NCI-H774 (cell line): ENCODE measurements around the gene ABCC1.
"Not testable (repeated sequence)": the region's sequence is repeated elsewhere in the genome, so short reads cannot be mapped to it uniquely, and the experiment has no call there.

ENCODE experiments used
- DNase-seq: peaks from one replicate; lab custom pipeline; 2025; lab: John Stamatoyannopoulos, UW

Gene ABCC1

DNA sequence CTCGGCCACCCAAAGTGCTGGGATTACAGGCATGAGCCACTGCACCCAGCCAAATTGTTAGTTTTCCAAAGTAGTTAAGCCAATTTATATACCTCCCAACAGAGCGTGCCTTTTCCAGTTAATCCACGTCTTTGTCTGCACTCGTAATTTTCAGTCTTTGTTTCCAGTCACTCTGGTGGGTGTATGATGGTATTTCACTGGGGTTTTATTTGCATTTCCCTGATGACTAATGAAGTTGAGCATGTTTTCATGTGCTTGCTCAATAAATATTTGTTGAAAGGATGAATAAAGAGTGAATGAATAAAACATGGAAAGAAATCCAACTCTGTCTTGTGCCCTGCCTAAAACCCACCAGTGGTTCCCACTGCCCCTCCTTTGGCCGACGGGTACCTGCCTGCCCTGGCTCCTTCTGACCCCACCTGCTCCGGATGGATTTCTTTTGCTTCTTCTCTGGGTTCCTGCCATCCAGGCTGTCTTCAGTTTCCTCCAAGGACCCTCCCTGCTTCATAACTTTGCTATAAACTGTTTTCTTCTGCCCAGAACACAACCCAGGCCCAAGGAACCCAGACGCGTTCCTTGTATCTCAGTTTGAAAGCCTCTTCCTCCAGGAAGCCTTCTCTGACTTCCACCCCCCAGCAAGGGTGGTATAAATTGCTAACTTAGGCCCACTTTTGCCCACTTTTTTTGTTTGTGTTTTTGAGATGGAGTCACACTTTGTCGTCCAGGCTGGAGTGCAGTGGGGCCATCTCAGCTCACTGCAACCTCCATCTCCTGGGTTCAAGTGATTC, 3.0 kb upstream of the ABCC1 start:
- peak; percentile 35 for DNase-seq

DNA sequence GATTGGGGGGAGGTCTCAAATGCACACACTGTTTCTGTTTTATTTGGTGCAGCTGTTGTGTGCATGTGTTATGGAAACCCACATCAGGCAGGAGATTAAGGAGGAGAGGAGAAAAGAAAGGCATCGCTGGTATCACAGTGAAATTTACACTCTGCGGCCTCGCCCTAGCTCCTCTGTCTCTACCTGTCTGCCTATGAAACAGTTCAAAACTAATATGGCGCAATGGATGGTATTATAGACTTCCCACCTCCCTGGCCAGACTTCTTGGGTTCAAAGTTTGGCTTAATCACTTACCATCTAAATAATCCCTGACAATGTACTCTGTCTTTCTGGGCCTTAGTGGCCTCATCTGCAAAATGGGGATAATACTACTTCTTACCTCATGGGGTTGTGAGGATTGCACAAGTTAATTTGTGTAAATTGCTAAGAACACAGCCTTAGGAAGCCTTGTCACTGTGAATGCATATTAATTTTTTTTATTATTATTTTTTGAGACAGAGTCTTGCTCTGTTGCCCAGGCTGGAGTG, 1.4 kb upstream of the ABCC1 start:
- DNase-seq: no peak

DNA sequence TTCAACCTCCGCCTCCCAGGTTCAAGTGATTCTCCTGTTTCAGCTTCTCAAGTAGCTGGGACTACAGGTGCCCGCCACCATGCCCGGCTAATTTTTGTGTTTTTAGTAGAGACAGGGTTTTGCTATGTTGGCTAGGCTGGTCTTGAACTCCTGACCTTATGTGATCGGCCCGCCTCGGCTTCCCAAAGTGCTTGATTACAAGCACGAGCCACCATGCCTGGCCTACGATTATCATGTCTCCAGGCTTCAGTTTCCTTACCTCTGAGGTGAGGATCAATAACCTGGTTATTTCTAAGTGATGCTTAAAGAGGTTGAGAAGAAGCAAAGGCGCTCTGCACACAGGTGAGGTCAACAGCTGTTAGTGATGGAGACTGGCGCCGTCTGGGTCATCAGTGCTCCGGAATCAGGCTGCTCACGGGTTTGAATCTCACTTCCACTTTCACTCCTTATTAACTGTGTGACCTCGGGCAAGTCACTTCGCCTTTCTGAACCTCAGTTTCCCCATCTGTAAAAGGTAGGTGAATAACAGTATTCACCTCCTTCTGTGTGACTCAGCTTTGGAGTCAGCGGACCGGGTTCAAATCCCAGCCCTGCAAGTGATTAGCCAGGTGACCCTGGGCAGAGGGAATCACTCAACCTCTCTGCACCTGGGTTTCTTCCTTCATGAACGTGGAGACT, 745 bp upstream of the ABCC1 start:
- no peak for DNase-seq

DNA sequence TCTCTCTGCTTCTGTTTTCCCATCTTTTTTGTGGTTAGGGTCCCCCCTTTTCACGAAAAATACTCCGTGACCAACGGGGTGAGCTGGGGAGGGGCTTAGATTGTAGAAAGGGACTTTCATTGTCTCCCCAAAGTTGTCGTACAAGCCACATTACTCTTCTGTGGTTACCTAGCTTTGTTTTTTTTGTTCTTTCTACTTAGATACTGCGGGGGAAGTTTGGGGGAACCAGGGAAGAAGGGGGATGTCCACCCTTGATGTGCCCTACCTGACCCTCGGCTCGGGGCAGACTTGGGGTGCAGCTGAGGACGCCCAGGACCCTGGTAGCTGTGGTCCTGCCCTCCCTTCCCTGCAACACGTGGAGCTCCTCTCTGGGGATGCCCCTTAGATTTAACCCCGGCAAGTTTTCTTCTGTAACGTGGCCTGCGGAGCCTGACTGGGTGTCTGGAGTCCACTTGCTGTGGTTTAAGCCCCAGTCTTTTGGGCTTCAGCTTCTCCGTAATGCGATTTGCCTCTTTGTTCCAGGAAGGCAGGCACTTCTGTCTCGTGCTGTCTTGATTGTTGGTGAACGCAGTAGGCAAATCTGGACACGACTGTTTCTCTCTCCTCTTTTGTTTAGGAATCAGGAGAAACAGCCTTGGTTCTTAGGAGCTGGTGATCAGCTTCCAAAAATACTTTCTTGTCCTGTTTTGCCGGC, 892 bp downstream of the ABCC1 start:
- DNase-seq: no peak

DNA sequence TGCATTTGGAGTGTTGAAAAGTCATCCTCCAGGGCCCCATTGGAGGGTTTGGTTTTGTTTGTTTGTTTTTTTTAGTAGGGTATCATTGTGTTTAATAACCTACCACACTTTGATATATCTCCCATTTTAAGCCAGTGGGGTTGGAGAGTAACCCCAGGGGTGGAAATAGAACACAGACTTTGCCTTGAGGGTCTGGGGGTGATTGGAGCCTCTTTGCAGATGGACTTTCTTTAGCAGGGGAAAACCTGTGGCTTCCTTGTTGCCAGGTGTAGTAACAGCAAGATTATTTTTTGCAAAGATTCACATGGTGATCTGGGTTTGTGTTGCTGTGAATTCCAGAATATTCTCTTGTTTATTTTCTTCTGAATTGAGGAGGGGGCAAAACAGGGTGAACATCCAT, 1.5 kb downstream of the ABCC1 start:
- DNase-seq: no peak

DNA sequence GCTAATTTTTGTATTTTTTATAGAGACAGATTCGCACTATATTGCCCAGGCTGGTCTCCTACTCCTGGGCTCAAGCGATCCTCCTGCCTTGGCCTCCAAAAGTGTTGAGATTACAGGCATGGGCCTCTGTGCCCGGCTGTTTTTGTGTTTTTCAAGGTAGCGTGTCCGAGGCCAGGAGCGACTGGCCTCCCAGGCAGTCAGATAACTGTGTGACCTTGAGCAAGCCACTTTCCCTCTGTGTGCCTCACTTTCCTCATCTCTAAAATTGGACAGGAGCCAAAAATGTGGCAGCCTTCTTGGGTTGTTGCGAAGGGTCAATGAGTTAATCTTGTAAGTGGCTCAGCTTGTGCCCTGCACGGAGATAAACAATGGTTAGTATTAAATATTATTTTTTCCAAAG, 2.4 kb downstream of the ABCC1 start:
- DNase-seq: no peak

DNA sequence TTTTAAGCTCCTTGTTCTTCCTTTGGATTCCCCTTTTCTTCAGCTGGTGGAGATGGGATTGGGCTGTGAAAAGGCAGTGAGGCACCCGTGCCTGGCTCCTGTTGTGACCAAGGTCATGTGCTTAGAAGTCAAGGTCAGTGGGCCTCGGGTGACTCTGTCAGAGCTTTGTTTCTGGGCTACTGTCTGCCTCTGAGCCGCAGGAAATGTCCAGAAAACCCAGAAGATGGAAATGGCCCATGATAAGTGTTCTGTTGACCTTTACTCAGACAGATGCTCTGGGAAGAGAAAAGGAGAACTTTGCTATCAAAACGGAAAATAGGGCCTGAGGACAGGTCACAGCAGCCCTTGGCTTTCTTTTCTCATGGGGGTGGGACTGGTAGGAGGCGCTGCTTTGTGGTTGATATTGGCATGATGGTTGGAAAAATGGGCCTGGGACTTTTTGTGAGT, 2.9 kb downstream of the ABCC1 start:
- DNase-seq: no peak

DNA sequence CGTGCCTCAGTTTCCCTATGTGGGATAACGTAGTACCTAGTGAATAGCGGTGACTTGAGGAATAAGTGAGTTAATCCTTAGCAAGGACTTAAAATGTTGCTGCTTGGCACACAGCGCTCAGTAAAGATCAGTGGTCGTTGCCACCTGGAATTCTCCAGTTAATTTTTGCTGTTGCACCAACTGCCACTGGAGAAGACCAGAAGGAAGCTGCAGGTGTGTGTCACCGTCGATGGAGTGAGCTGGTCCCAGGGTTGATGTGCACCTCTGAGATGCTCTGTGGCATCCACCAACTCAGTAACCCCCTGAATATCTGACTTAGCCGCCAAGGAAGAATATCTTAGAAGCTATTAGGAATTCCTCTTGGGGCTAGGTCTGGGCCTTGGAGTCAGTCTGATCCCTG, 4.1 kb downstream of the ABCC1 start:
- no peak for DNase-seq

DNA sequence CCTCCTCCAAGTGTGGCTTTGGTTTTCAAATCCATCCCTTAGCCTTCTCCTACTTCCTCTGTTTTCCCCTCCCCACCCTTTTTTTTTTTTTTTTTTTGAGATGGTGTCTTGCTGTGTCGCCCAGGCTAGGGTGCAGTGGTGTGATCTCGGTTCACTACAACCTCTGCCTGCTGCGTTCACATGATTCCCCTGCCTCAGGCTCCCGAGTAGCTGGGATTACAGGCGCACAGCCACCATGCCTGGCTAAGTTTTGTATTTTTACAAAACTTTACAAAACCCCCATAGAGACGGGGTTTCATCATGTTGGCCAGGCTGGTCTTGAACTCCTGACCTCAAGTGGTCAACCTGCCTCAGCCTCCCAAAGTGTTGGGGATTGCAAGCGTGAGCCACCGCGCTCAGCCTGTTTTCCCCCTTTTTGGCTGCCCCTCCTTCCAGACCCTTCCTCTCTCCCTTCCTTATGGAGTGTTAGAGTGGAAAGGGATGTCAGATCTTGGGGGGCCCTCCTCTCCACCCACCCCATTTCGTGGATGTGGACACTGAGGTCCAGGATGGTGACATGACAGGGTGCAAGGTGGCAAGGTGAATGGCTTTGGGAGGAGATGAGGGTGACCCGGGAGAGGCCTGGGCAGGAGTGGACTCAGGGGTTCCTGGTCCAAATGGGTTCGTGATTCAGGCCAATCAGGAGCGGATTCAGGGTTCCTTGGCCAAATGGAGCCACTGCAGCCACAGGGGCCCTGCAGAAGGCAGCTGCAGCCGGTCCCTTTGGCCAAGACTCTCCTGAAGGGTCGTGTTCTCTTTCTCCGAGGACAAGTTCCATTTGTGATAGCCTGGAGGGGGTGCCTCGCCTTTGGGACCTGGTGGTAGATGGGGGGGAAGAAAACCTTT, 4.8 kb downstream of the ABCC1 start:
- no peak for DNase-seq

DNA sequence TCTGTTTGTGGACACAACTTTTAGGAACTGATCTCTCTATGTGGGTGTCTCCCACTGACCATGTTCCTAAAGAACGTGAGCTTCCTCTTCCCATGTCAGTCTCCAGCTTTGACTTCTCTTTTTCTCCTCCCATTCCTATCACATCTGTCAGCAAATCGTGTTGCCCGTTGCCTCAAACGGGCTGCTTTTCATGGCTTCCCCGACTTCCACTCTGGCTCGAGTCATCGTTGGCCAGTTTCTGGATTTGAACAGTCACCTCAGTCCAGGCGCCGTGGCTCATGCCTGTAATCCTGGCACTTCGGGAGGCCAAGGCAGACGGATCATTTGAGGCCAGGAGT, 5.4 kb downstream of the ABCC1 start:
- DNase-seq: no peak

DNA sequence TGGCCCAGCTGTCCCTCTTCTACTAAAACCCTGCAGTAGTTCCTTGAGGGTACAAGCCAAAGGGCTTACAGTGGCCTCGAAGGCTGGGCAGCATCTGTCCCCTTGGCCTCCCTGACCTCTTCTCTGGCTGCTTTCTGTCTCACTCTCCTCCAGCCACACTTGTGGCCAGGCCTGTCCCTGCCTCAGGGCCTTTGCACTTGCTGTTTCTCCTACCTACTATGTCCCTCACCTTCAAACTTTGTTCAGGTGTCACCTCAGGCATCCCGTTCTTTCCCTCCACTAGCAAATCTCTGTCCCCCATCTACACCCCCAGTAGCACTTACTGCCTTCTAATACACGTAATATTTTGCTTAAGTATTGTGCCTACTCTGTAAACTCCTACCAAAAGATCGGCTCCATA, 6.0 kb downstream of the ABCC1 start:
- no peak for DNase-seq

DNA sequence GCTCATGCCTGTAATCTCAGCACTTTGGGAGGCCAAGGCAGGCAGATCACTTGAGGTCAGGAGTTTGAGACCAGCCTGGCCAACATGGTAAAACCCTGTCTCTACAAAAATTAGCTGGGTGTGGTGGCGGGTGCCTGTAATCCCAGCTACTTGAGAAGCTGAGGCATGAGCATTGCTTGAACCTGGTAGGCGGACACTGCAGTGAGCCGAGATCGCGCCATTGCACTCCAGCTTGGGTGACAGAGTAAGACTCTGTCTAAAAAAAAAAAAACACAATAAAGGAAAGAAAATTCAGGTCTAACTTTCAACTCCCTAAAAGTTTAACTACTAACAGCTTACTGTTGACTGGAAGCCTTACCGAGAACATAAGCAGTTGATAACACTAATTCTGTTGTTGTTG, 6.7 kb downstream of the ABCC1 start:
- not testable (repeated sequence) for DNase-seq

DNA sequence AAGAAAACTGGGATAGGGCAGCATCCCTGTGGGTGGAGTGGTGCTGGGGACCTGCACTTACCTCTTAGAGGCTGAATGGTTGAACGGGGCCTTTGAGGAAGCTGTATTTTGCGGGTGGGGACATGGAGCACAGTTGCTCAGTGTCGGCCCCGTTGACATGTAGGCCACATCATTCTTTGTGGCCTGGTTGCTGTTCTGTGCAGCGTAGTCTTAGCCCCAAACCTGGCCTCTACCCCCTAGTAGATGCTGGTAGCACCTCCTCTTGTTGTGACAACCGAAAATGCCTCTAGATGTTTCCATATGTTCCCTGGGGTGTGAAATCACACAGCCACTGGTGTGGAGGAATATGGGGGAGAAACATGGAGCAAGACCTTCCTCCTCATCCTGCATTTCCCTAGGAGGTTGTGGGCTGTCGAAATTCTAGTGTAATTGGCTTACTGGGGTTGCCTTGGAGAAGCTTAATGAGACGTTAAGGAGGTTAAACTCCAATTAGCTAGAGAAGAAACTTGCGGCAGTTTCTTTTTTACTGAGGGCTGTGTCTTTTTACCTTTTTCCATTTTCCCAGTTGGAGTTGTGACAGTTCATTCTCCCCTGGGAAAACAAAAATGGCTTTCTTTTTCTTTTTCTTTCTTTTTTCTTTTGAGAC, 9.4 kb downstream of the ABCC1 start:
- no peak for DNase-seq

DNA sequence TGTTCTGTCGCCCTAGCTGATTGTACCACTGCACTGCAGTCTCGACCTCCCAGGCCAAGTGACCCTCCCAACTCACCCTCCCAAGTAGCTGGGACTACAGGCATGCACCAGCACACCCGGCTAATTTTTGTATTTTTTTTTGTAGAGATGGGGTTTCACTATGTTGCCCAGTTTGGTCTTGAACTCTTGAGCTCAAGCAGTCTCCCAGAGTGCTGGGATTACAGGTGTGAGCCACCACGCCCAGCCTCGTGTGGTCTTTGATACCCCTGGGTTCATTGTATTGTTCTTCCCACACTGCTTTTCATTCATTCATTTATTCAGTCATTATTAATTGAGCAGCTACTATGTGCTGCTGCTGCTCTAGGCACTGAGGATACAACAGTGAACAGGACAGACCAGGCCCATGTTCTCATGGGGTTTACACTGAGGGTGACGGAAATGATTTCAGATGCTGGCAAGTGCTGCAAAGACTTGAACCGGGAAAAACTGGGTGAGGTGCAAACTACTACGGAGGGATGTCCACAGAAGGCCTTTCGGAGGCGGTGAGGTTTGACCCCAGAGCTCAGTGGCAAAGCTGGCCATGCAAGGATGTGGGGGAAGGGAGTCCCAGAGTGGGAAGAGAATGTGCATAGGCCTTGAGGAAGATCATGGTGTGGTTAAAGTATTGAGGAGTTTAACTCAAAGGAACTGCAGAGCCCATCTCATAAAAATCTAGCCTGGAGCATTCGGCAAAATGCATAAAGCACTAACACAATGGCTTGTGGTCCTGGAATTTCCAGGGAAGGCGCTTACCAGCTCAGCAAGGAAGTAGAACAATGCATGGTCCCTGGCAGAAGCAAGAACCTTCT, 10.9 kb downstream of the ABCC1 start:
- DNase-seq: no peak

DNA sequence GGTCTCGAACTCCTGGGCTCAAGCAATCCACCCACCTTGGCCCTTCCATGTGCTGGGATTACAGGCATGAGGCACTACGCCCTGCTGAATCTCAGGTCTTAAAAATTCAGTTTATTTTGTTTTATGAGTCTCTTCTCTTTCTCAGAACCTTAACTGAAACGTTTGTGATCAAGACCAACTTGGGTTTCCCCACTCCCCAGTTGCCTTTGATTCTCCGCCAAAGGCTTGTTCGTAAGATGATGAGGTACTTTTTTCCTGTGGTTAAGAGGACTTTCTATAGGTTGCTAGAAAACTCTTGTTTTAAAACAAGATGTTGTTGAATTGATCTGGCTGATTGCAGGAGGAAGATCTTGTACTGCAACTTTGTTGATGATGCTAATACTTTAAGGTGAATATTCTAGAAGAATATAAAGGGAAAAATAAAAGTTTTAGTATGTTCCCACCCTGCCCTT, 11.7 kb downstream of the ABCC1 start:
- no peak for DNase-seq

DNA sequence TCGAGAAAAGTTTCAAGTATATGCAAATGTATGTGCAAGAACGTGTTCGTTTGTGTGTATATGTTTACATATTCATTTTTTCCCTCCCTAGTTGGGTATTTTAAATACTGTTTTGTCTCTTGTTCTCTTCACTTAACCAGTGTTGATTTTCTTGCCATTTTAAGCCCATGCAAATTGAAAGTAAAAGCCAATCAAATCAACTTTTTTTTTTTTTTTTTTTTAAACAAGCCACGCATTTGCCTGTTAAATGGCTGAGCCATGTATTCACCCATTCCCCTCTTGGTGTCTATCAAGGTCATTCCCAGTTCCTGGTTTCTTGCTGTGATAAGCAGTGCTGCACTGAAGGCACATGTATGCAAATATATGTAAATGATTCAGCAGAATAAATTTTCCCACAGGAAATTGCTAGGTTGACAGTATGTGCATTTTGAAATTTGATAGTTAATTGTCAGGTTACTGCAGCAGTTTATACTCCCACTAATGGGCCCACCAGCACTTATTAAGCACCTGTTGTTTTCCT, 12.2 kb downstream of the ABCC1 start:
- DNase-seq: no peak

DNA sequence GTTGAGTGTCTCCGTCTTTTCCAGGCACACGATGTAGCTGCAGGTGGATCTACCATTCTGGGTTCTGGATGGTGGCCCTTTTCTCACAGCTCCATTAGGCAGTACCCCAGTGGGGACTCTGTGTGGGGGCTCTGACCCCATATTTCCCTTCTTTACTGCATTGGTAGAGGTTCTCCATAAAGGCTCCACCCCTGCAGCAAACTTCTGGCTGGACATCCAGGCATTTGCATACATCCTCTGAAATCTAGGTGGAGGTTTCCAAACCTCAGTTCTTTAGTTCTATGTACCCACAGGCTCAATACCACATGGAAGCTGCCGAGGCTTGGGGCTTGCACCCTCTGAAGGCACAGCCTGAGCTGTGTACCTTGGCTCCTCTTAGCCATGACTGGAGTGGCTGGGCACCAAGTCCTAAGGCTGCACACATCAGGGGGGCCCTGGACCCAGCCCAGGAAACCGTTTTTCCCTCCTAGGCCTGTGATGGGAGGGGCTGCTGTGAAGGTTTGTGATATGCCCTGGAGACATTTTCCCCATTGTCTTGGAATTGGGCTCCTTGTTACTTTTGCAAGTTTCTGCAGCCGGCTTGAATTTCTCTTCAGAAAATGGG, 14.0 kb downstream of the ABCC1 start:
- DNase-seq: no peak

DNA sequence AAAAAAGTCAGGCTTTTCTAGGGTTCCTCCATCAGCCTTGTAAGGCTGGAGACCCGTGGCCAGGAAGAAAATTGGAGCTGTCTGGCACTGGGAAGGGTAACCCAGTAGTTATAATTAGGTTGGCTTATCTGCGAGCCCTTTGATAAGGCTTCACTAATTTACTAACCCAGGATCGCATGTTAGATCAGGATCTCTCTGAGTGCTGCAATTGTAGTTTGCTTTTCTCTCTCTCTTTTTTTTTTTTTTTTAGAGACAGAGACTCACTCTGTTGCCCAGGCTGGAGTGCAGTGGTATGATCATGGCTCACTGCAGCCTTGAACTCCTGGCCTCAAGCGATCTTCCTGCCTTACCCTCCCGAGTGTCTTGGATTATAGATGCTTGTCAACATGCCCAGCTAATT, 17.0 kb downstream of the ABCC1 start:
- no peak for DNase-seq

DNA sequence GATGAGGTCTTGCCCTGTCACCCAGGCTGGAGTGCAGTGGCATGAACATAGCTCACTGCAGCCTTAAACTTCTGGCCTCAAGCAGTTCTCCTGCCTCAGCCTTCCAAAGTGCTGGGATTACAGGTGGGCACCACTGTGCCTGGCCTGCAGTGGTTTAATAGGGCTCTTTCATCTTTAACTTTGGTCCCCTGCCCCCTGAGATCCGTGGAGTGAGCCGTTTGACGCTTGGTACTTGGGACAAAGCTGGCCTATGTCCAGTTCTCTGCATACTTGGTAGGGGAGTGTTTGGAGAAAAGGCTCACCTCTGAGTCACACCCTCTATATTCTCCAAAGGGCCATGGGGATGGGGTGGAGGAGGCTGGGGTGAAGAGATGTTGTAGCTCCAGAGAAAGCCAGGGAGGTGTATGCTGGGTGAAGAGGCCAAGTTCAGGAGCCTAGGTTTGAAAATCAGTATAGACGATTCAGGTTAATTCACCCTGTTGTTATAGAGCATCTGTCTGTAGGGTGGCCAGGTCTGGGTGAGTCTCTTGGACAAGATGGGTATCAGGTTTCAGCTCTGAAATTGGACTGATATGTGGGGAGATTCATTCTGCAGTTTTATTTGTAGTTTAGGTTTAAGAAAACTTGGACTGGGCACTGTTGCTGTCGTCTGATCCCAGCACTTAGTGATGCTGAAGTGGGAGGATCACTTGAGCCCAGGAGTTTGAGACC, 17.6 kb downstream of the ABCC1 start:
- DNase-seq: no peak
